Stimulated activated CD4-positive, alpha-beta T cell treated with anti-CD3 and anti-CD28 coated beads, Interleukin-4, amount 100 ng/mL, for 4 hours (primary cell): ENCODE data around the gene CAMK2G.
"Not testable (repeated sequence)": the region's sequence is repeated elsewhere in the genome, so short reads cannot be mapped to it uniquely, and the experiment has no call there.

Source experiments
- DNase-seq, 2 experiments: peaks; one replicate each; pipeline ENCODE4 v3.0.0-alpha.2; 2020

The CAMK2G gene

GRCh38 chr10:73809061-73809818 is 65.1 kb downstream of the CAMK2G start:
- no peak for DNase-seq

GRCh38 chr10:73808021-73808815 is 66.1 kb downstream of the CAMK2G start:
- no peak for DNase-seq

GRCh38 chr10:73807471-73807870 is 66.9 kb downstream of the CAMK2G start:
- DNase-seq, result no peak

GRCh38 chr10:73806176-73806950 is 68.0 kb downstream of the CAMK2G start:
- DNase-seq, result no peak

- DNase-seq, result no peak
Measured at GRCh38 chr10:73803680-73804286, 70.6 kb downstream of the CAMK2G start.

GRCh38 chr10:73802276-73802991 is 71.9 kb downstream of the CAMK2G start:
- no peak for DNase-seq

- no peak for DNase-seq
Measured at GRCh38 chr10:73801253-73801590, 73.1 kb downstream of the CAMK2G start.

- no peak for DNase-seq
Measured at GRCh38 chr10:73800560-73801252, 73.6 kb downstream of the CAMK2G start.

GRCh38 chr10:73799899-73800559 is 74.3 kb downstream of the CAMK2G start:
- no peak for DNase-seq

- no peak for DNase-seq
Measured at GRCh38 chr10:73798927-73799560, 75.3 kb downstream of the CAMK2G start.

- no peak for DNase-seq
Measured at GRCh38 chr10:73798087-73798486, 76.3 kb downstream of the CAMK2G start.

GRCh38 chr10:73797324-73798025 is 76.9 kb downstream of the CAMK2G start:
- no peak for DNase-seq

- no peak for DNase-seq
Measured at GRCh38 chr10:73796766-73797165, 77.6 kb downstream of the CAMK2G start.

GRCh38 chr10:73796035-73796434 is 78.3 kb downstream of the CAMK2G start:
- DNase-seq, result not testable (repeated sequence)

GRCh38 chr10:73795491-73795890 is 78.9 kb downstream of the CAMK2G start:
- DNase-seq, result not testable (repeated sequence)

GRCh38 chr10:73793456-73793855 is 80.9 kb downstream of the CAMK2G start:
- no peak for DNase-seq

GRCh38 chr10:73791871-73792400 is 82.4 kb downstream of the CAMK2G start:
- DNase-seq, result no peak

GRCh38 chr10:73790886-73791625 is 83.3 kb downstream of the CAMK2G start:
- no peak for DNase-seq

GRCh38 chr10:73789659-73790055 is 84.7 kb downstream of the CAMK2G start:
- DNase-seq, result no peak
